Endothelial cell of hepatic sinusoid (primary cell): Measurements from ENCODE around the gene EPN3.

Source experiments
- in situ Hi-C: cut with HindIII; loops from 2 replicates; pipeline ENCODE4 v1.10.0; 2017; ENCODE audit warnings: low sequenced_read_pairs

The EPN3 gene

GRCh38 chr17:50583641-50584040 is 51.1 kb downstream of the EPN3 start:
- in situ Hi-C loops = no loop called here

- in situ Hi-C loops = no loop called here
These were observed 51.6 kb downstream of the EPN3 start for GRCh38 chr17:50584116-50584515.

- in situ Hi-C loops = no loop called here
These were observed 52.2 kb downstream of the EPN3 start for GRCh38 chr17:50584749-50585148.

GRCh38 chr17:50585346-50585745 is 52.8 kb downstream of the EPN3 start:
- in situ Hi-C loops = no loop called here

GRCh38 chr17:50585891-50586290 is 53.4 kb downstream of the EPN3 start:
- in situ Hi-C loops = no loop called here

- in situ Hi-C loops = no loop called here
These were observed 54.1 kb downstream of the EPN3 start for GRCh38 chr17:50586421-50587247.

GRCh38 chr17:50587571-50587970 is 55.0 kb downstream of the EPN3 start:
- in situ Hi-C loops = no loop called here

- in situ Hi-C loops = no loop called here
These were observed 56.0 kb downstream of the EPN3 start for GRCh38 chr17:50588391-50589049.

GRCh38 chr17:50589095-50589705 is 56.7 kb downstream of the EPN3 start:
- in situ Hi-C loops = no loop called here

- in situ Hi-C loops = loop anchor here (5.0 kb wide), 1 partner anchor 36 kb away; no protein-coding TSS in a partner anchor
These were observed 58.6 kb downstream of the EPN3 start for GRCh38 chr17:50590946-50591737.

- in situ Hi-C loops = loop anchor here (5.0 kb wide), 1 partner anchor 34 kb away; no protein-coding TSS in a partner anchor
These were observed 60.8 kb downstream of the EPN3 start for GRCh38 chr17:50593321-50593720.
